AG04450 (cell line): ENCODE data around the gene C3orf20. TPM values are rescaled to one million over a fixed set of nuclear protein-coding genes. Genes with fewer than 3 reads are reported as not detected.

Experiments
- CTCF ChIA-PET: fragments of 300-600, 350-600 bp; formaldehyde crosslinking; extraction: SDS; loops from one replicate; lab custom pipeline; 2022; ENCODE audit warnings: antibody characterized with exemption, inconsistent platforms; lab: Charles Lee
- POLR2A ChIA-PET: fragments of 350-600 bp; formaldehyde crosslinking; extraction: SDS; loops from one replicate; lab custom pipeline; 2021; ENCODE audit warnings: antibody characterized with exemption, inconsistent platforms; lab: Yijun Ruan, JAX
- DNase-seq: peaks from one replicate; pipeline ENCODE4 v3.0.0-alpha.2; 2011; ENCODE audit warnings: low read depth, low spot score
- H3K27ac ChIP-seq: one replicate; pipeline ENCODE4 v1.5.1; 2012; ENCODE audit warnings: low read depth, low read length, control low read depth
- H3K27me3 ChIP-seq: one replicate; pipeline ENCODE4 v1.6.0; 2012; ENCODE audit warnings: low read length; ENCODE audit not compliant: control insufficient read depth, insufficient read depth
- H3K4me3 ChIP-seq: 2 replicates; pipeline ENCODE4 v1.5.1; 2011; ENCODE audit warnings: mild to moderate bottlenecking, low read depth, low read length, control low read depth
- H3K9me3 ChIP-seq: 2 replicates; pipeline ENCODE4 v1.5.1; 2012; ENCODE audit warnings: low read length; ENCODE audit not compliant: control insufficient read depth, insufficient read depth
- CTCF ChIP-seq: IDR thresholded peaks from 2 replicates; pipeline ENCODE4 v1.5.1; 2011; ENCODE audit warnings: low read depth, low read length, control low read depth, inconsistent platforms
- polyA plus RNA-seq: library from polyadenylated mRNA; depleted of rRNA; stranded (reverse); fragments of >200 nt; gene quantifications from 2 replicates; pipeline ENCODE4 v1.2.3, GENCODE V29; 2011

C3orf20 gene
- polyA plus RNA-seq, 1 experiment = not detected

GRCh38 chr3:14676881-14677280, 1.9 kb downstream of the C3orf20 start:
- no peaks in the 10 kb centered on the region for H3K27me3 ChIP-seq
- no peaks in the 10 kb centered on the region for H3K9me3 ChIP-seq
- no peak overlapping the region for H3K27ac ChIP-seq
- POLR2A ChIA-PET = no interaction called here
- TF ChIP-seq CTCF = no peak
- CTCF ChIA-PET = interaction anchor here (1.2 to 7.1 kb wide), 3 partner anchors 103 to 249 kb away, joined by 4 to 127 read pairs (median 110); no protein-coding TSS in a partner anchor
- DNase-seq = no peak
- H3K4me3 ChIP-seq = no peak overlapping the region

GRCh38 chr3:14678015-14678503, 3.1 kb downstream of the C3orf20 start:
- TF ChIP-seq CTCF = no peak
- H3K27me3 ChIP-seq = no peaks in the 10 kb centered on the region
- no peak overlapping the region for H3K4me3 ChIP-seq
- no peak overlapping the region for H3K27ac ChIP-seq
- no peak for DNase-seq
- no peaks in the 10 kb centered on the region for H3K9me3 ChIP-seq
- POLR2A ChIA-PET = no interaction called here
- CTCF ChIA-PET = interaction anchor here (0.6 to 7.1 kb wide), 3 partner anchors 101 to 249 kb away, joined by 3 to 127 read pairs (median 7); no protein-coding TSS in a partner anchor

- TF ChIP-seq CTCF = no peak
Measured at GRCh38 chr3:14680115-14680514, 5.2 kb downstream of the C3orf20 start.

GRCh38 chr3:14680716-14681115, 5.8 kb downstream of the C3orf20 start:
- Histone ChIP-seq H3K27me3 (peaks cover 2% of the 10 kb centered on the region), H3K27ac (no peak overlapping the region), H3K9me3 (no peaks in the 10 kb centered on the region), H3K4me3 (no peak overlapping the region)
- TF ChIP-seq CTCF = no peak
- no peak for DNase-seq
- ChIA-PET POLR2A (no interaction called here), CTCF (no interaction called here)

More at GRCh38 chr3:14680115-14680514, 5.2 kb downstream of the C3orf20 start:
- Histone ChIP-seq H3K27me3 (peaks cover 2% of the 10 kb centered on the region), H3K4me3 (no peak overlapping the region), H3K27ac (no peak overlapping the region), H3K9me3 (no peaks in the 10 kb centered on the region)
- no peak for DNase-seq
- ChIA-PET CTCF (no interaction called here), POLR2A (no interaction called here)

- ChIA-PET POLR2A (interaction anchor here (0.6 kb wide), 1 partner anchor 218 kb away, joined by 3 read pairs; no protein-coding TSS in a partner anchor), CTCF (interaction anchor here (1.2 to 1.6 kb wide), 2 partner anchors 97 to 236 kb away, joined by 4 to 5 read pairs; no protein-coding TSS in a partner anchor)
- no peak for DNase-seq
- TF ChIP-seq CTCF = no peak
- H3K27ac ChIP-seq = no peak overlapping the region
- H3K27me3 ChIP-seq = peaks cover 2% of the 10 kb centered on the region
- H3K4me3 ChIP-seq = no peak overlapping the region
- H3K9me3 ChIP-seq = no peaks in the 10 kb centered on the region
Measured at GRCh38 chr3:14684447-14684846, 9.5 kb downstream of the C3orf20 start.
